SK-N-SH (cell line): ENCODE results near the gene THAP8. TPM values are rescaled to one million over a fixed set of nuclear protein-coding genes. Genes with fewer than 3 reads are reported as not detected.
"Not testable (repeated sequence)": the region's sequence is repeated elsewhere in the genome, so short reads cannot be mapped to it uniquely, and the experiment has no call there.

Experiments
- CTCF ChIA-PET: fragments of 300-600, 350-600 bp; formaldehyde crosslinking; extraction: SDS; loops from one replicate; lab custom pipeline; 2021; lab: Yijun Ruan, JAX
- POLR2A ChIA-PET: fragments of 350-600 bp; sonication (Branson Sonifier 250); formaldehyde crosslinking; extraction: SDS; loops from one replicate; lab custom pipeline; 2020; ENCODE audit warnings: antibody characterized with exemption, inconsistent platforms; lab: Yijun Ruan, JAX
- DNase-seq: peaks from one replicate; pipeline ENCODE4 v3.0.0; 2012
- H2AFZ ChIP-seq: fragments of 200-600 bp; sonication (generic); 2 replicates; pipeline ENCODE4 v1.8.1; 2016; ENCODE audit warnings: antibody characterized with exemption, mild to moderate bottlenecking, low read depth
- H3F3A ChIP-seq: fragments of 200-600 bp; sonication (generic); replicated peaks from 2 replicates; pipeline ENCODE3; 2016; ENCODE audit warnings: antibody characterized with exemption, mild to moderate bottlenecking; ENCODE audit not compliant: insufficient read depth
- H3K27ac ChIP-seq, 2 experiments: fragments of 200-500 bp in 1 of 2; fragments of 200-600 bp in 1 of 2; sonication (Bioruptor generic) in 1 of 2; sonication (generic), shearing (Covaris generic) in 1 of 2; 2 replicates each; pipeline versions ENCODE4 v1.5.1 to v1.6.1; 2014 to 2016; ENCODE audit warnings: low read depth in 2 of 2, inconsistent platforms in 1 of 2, low read length in 1 of 2, mild to moderate bottlenecking in 1 of 2, mixed read lengths in 1 of 2
- H3K27me3 ChIP-seq: fragments of 200-600 bp; sonication (generic), shearing (Covaris generic); 2 replicates; pipeline ENCODE4 v1.6.1; 2016; ENCODE audit warnings: mixed run types; ENCODE audit not compliant: insufficient read depth
- H3K36me3 ChIP-seq, 2 experiments: fragments of 200-500 bp in 1 of 2; fragments of 200-600 bp in 1 of 2; sonication (Bioruptor generic) in 1 of 2; sonication (generic) in 1 of 2; replicated peaks in 1 of 2; 2 replicates each; pipeline versions ENCODE3 to v1.5.1; 2014 to 2016; ENCODE audit warnings: low read length in 1 of 2, mild to moderate bottlenecking in 1 of 2; ENCODE audit not compliant: insufficient read depth in 2 of 2, control insufficient read depth in 1 of 2
- H3K4me1 ChIP-seq, 2 experiments: fragments of 200-500 bp in 1 of 2; fragments of 200-600 bp in 1 of 2; sonication (Bioruptor generic) in 1 of 2; sonication (generic), shearing (Covaris generic) in 1 of 2; 2 replicates each; pipeline versions ENCODE4 v1.5.1 to v1.6.1; 2014 to 2016; ENCODE audit warnings: low read depth in 1 of 2, low read length in 1 of 2, mixed run types in 1 of 2; ENCODE audit not compliant: insufficient read depth in 2 of 2, control insufficient read depth in 1 of 2
- H3K4me2 ChIP-seq: fragments of 200-600 bp; sonication (generic), shearing (Covaris generic); 2 replicates; pipeline ENCODE4 v1.6.1; 2017; ENCODE audit warnings: mixed run types
- H3K4me3 ChIP-seq, 2 experiments: fragments of 200-500 bp in 1 of 2; fragments of 200-600 bp in 1 of 2; sonication (Bioruptor generic) in 1 of 2; sonication (generic), shearing (Covaris generic) in 1 of 2; 2 replicates each; pipeline versions ENCODE4 v1.5.1 to v1.8.1; 2014 to 2016; ENCODE audit warnings: low read depth in 2 of 2, inconsistent platforms in 1 of 2, low read length in 1 of 2, mild to moderate bottlenecking in 1 of 2, mixed read lengths in 1 of 2, moderate library complexity in 1 of 2
- H3K79me2 ChIP-seq: fragments of 200-600 bp; sonication (generic); 2 replicates; pipeline ENCODE4 v1.8.1; 2017; ENCODE audit warnings: mild to moderate bottlenecking; ENCODE audit not compliant: insufficient read depth
- H3K9ac ChIP-seq: fragments of 200-600 bp; sonication (generic); 2 replicates; pipeline ENCODE4 v1.6.1; 2017; ENCODE audit warnings: mixed run types
- H3K9me2 ChIP-seq: fragments of 200-600 bp; sonication (generic); 2 replicates; pipeline ENCODE4 v1.6.1; 2017; ENCODE audit warnings: mixed run types
- H3K9me3 ChIP-seq: fragments of 200-600 bp; sonication (generic); 2 replicates; pipeline ENCODE4 v1.6.1; 2017; ENCODE audit warnings: mixed run types, mild to moderate bottlenecking, moderate library complexity
- H4K20me1 ChIP-seq: fragments of 200-600 bp; sonication (generic); 2 replicates; pipeline ENCODE4 v1.6.1; 2017; ENCODE audit warnings: mild to moderate bottlenecking, mixed run types; ENCODE audit not compliant: insufficient read depth
- EP300 ChIP-seq, 2 experiments: IDR thresholded peaks; 2 replicates each; pipeline versions ENCODE4 v1.4.0 to v1.6.1; 2012; ENCODE audit warnings: borderline replicate concordance in 1 of 2, low read depth in 1 of 2, low read length in 1 of 2
- EZH2phosphoT487 ChIP-seq: fragments of 200-600 bp; sonication (generic); IDR thresholded peaks from 2 replicates; pipeline ENCODE4 v1.6.1; 2017; ENCODE audit warnings: low read depth, mixed run types, mild to moderate bottlenecking, antibody characterized with exemption, moderate library complexity, borderline replicate concordance
- FOSL2 ChIP-seq: IDR thresholded peaks from 2 replicates; pipeline ENCODE4 v1.4.0; 2012; ENCODE audit warnings: low read depth, mild to moderate bottlenecking, moderate library complexity, borderline replicate concordance
- FOXJ3 ChIP-seq: sonication (generic); formaldehyde crosslinking; IDR thresholded peaks from 2 replicates; pipeline ENCODE4 v1.5.1; 2020; ENCODE audit warnings: mild to moderate bottlenecking, missing genetic modification reagents
- GABPA ChIP-seq: IDR thresholded peaks from 2 replicates; pipeline ENCODE4 v1.4.0; 2012; ENCODE audit warnings: low read depth, mild to moderate bottlenecking
- GATA2 ChIP-seq: sonication (generic); formaldehyde crosslinking; IDR thresholded peaks from 2 replicates; pipeline ENCODE4 v1.5.0; 2020; ENCODE audit warnings: mild to moderate bottlenecking, missing genetic modification reagents
- JUND ChIP-seq: IDR thresholded peaks from 2 replicates; pipeline ENCODE4 v1.4.0; 2012
- MEF2A ChIP-seq: IDR thresholded peaks from 2 replicates; pipeline ENCODE4 v1.4.0; 2012; ENCODE audit warnings: low read depth, borderline replicate concordance
- NFIC ChIP-seq: IDR thresholded peaks from 2 replicates; pipeline ENCODE4 v1.4.0; 2012; ENCODE audit warnings: borderline replicate concordance
- NRF1 ChIP-seq: IDR thresholded peaks from 2 replicates; pipeline ENCODE4 v1.6.1; 2012; ENCODE audit warnings: low read depth, mild to moderate bottlenecking, low read length
- PBX3 ChIP-seq: IDR thresholded peaks from 2 replicates; pipeline ENCODE4; 2012
- POLR2AphosphoS5 ChIP-seq: IDR thresholded peaks from 2 replicates; pipeline ENCODE4 v1.6.1; 2012; ENCODE audit warnings: low read depth, low read length
- RAD21 ChIP-seq: IDR thresholded peaks from 2 replicates; pipeline ENCODE4 v1.6.1; 2012; ENCODE audit warnings: mild to moderate bottlenecking, low read length
- RFX5 ChIP-seq: IDR thresholded peaks from 2 replicates; pipeline ENCODE4 v1.6.1; 2012; ENCODE audit warnings: mild to moderate bottlenecking, improper control_type of control experiment, low read length
- SIN3A ChIP-seq: IDR thresholded peaks from 2 replicates; pipeline ENCODE4 v1.6.1; 2012; ENCODE audit warnings: low read depth, mild to moderate bottlenecking, low read length, moderate library complexity, borderline replicate concordance
- SMC3 ChIP-seq: IDR thresholded peaks from 2 replicates; pipeline ENCODE4 v1.6.1; 2012; ENCODE audit warnings: low read depth, low read length, improper control_type of control experiment
- TEAD4 ChIP-seq: IDR thresholded peaks from 2 replicates; pipeline ENCODE4 v1.4.0; 2012; ENCODE audit warnings: mild to moderate bottlenecking, borderline replicate concordance; ENCODE audit not compliant: insufficient read depth
- ZBTB33 ChIP-seq: IDR thresholded peaks from 2 replicates; pipeline ENCODE4 v1.4.0; 2012; ENCODE audit warnings: low read depth, borderline replicate concordance
- WGBS: methylation state at CpG from one replicate; pipeline ENCODE4 v1.1.6; 2017; ENCODE audit warnings: low lambda C conversion rate; 5-methylcytosine and 5-hydroxymethylcytosine counted together
- polyA plus RNA-seq, 3 experiments: library from polyadenylated mRNA; depleted of rRNA; stranded (reverse); fragments of >200 nt; gene quantifications; 2 replicates each; pipeline ENCODE4 v1.2.3, GENCODE V29; 2012
- TF ChIP-seq, protein P1 (sequence below): IDR thresholded peaks from 2 replicates; pipeline ENCODE4 v1.6.1; 2012; ENCODE audit warnings: mild to moderate bottlenecking, low read depth, low read length, moderate library complexity

THAP8 gene
- polyA plus RNA-seq, 1 of the 3 experiments (the other 2 are of a cell fraction) = 6.3 TPM

- whole genome bisulfite sequencing = 83% methylated on average over 6 of the region's 8 CpGs
- Histone ChIP-seq H3K79me2 (no peaks in the 10 kb centered on the region), H4K20me1 (peaks cover 26% of the 10 kb centered on the region), H3K36me3 (peaks cover 14 to 21% of the 10 kb centered on the region in 2 experiments), H3K9ac (no peak overlapping the region), H2AFZ (no peak overlapping the region), H3K27me3 (no peaks in the 10 kb centered on the region), H3K4me3 (no peak overlapping the region), H3K9me3 (no peaks in the 10 kb centered on the region), H3K9me2 (no peaks in the 10 kb centered on the region), H3K4me2 (no peak overlapping the region), H3K4me1 (peaks cover 0 to 12% of the 10 kb centered on the region in 2 experiments; a peak in 1 of 4 replicates), H3K27ac (no peak overlapping the region), H3F3A (peaks cover 11% of the 10 kb centered on the region)
- ChIA-PET CTCF (interaction anchor here (0.9 to 3.0 kb wide), 4 partner anchors 17 to 125 kb away, joined by 3 to 16 read pairs (median 4); partner anchors contain the start of genes THAP8 and WDR62), POLR2A (no interaction called here)
- DNase-seq = no peak
- TF ChIP-seq SIN3A = no peak
- TF ChIP-seq, protein P1, sequence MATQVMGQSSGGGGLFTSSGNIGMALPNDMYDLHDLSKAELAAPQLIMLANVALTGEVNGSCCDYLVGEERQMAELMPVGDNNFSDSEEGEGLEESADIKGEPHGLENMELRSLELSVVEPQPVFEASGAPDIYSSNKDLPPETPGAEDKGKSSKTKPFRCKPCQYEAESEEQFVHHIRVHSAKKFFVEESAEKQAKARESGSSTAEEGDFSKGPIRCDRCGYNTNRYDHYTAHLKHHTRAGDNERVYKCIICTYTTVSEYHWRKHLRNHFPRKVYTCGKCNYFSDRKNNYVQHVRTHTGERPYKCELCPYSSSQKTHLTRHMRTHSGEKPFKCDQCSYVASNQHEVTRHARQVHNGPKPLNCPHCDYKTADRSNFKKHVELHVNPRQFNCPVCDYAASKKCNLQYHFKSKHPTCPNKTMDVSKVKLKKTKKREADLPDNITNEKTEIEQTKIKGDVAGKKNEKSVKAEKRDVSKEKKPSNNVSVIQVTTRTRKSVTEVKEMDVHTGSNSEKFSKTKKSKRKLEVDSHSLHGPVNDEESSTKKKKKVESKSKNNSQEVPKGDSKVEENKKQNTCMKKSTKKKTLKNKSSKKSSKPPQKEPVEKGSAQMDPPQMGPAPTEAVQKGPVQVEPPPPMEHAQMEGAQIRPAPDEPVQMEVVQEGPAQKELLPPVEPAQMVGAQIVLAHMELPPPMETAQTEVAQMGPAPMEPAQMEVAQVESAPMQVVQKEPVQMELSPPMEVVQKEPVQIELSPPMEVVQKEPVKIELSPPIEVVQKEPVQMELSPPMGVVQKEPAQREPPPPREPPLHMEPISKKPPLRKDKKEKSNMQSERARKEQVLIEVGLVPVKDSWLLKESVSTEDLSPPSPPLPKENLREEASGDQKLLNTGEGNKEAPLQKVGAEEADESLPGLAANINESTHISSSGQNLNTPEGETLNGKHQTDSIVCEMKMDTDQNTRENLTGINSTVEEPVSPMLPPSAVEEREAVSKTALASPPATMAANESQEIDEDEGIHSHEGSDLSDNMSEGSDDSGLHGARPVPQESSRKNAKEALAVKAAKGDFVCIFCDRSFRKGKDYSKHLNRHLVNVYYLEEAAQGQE = no peak
- TF ChIP-seq NFIC = no peak
- no peak for TF ChIP-seq GABPA
- TF ChIP-seq SMC3 = no peak
- no peak for TF ChIP-seq FOXJ3
- no peak for TF ChIP-seq TEAD4
- TF ChIP-seq EP300 (IDR thresholded peaks at IDR 0.05; ENCODE audit: borderline replicate concordance in 1 of 2, low read depth in 1 of 2, low read length in 1 of 2) = no peak
- TF ChIP-seq POLR2AphosphoS5 = no peak
- no peak for TF ChIP-seq NRF1
- no peak for TF ChIP-seq EZH2phosphoT487
- TF ChIP-seq RFX5 = no peak
- TF ChIP-seq FOSL2 = no peak
- TF ChIP-seq ZBTB33 = no peak
- no peak for TF ChIP-seq PBX3
- no peak for TF ChIP-seq JUND
- TF ChIP-seq RAD21 = no peak
- no peak for TF ChIP-seq GATA2 (CRISPR knock-in tag)
- TF ChIP-seq MEF2A = no peak
Measured at GRCh38 chr19:36072081-36072480, 18.0 kb upstream of the THAP8 start.

- H3K9me3 ChIP-seq, H3K4me2 ChIP-seq, H3K27ac ChIP-seq, POLR2A ChIA-PET, H3K79me2 ChIP-seq, H3K27me3 ChIP-seq, H3K4me3 ChIP-seq, H3K9me2 ChIP-seq, H2AFZ ChIP-seq, DNase-seq, CTCF ChIA-PET, H3K9ac ChIP-seq: not testable (repeated sequence)
- 98% methylated on average over 13 of the region's 57 CpGs for WGBS
- Histone ChIP-seq H4K20me1 (peaks cover 26% of the 10 kb centered on the region), H3K4me1 (peaks cover 0 to 12% of the 10 kb centered on the region in 2 experiments; a peak in 1 of 4 replicates), H3K36me3 (peaks cover 11 to 23% of the 10 kb centered on the region in 2 experiments), H3F3A (peaks cover 11% of the 10 kb centered on the region)
Measured at GRCh38 chr19:36068810-36069499, 14.9 kb upstream of the THAP8 start.
